PFSK-1 (cell line): ENCODE results near the gene CLCN1.

Source experiments
- FOXP2 ChIP-seq: optimal IDR thresholded peaks from 2 replicates; pipeline ENCODE3; 2011; ENCODE audit warnings: borderline replicate concordance, control low read depth, inconsistent platforms; ENCODE audit not compliant: insufficient read depth; ENCODE audit errors: extremely low read length, extremely low read depth
- POLR2AphosphoS5 ChIP-seq: IDR thresholded peaks from 2 replicates; pipeline ENCODE4 v1.6.1; 2012; ENCODE audit warnings: low read depth, mild to moderate bottlenecking, control low read depth, low read length, moderate library complexity
- REST ChIP-seq, 2 experiments: IDR thresholded peaks; 2 replicates each; pipeline versions ENCODE4 v1.6.1 to v1.8.0; 2011 to 2012; ENCODE audit warnings: low read depth in 2 of 2, low read length in 2 of 2, control low read depth in 1 of 2, inconsistent platforms in 1 of 2, mild to moderate bottlenecking in 1 of 2, moderate library complexity in 1 of 2; ENCODE audit not compliant: insufficient read depth in 1 of 2
- SIN3A ChIP-seq: IDR thresholded peaks from 2 replicates; pipeline ENCODE4 v1.6.1; 2012; ENCODE audit warnings: mild to moderate bottlenecking, low read length, moderate library complexity, borderline replicate concordance; ENCODE audit not compliant: insufficient read depth
- TAF1 ChIP-seq: IDR thresholded peaks from 2 replicates; pipeline ENCODE4 v1.6.1; 2012; ENCODE audit warnings: low read length, control low read depth, borderline replicate concordance; ENCODE audit not compliant: insufficient read depth

GRCh38 chr7:143315776-143316175 lies at the start of gene CLCN1:
- TF ChIP-seq TAF1 (no peak), REST (IDR thresholded peaks at IDR 0.05; ENCODE audit: insufficient read depth in 1 of 2, low read depth in 2 of 2, low read length in 2 of 2) (no peak), SIN3A (no peak), POLR2AphosphoS5 (no peak), FOXP2 (no peak)
